Inflammatory macrophage (primary cell): ENCODE data around the gene LCA5.
A peak's percentile ranks its signal among the peaks of the same experiment; 100 is the strongest.
"Not testable (repeated sequence)": the region's sequence is repeated elsewhere in the genome, so short reads cannot be mapped to it uniquely, and the experiment has no call there.

Source experiments
- DNase-seq, 2 donors: peaks; one replicate each; pipeline ENCODE4 v3.0.0-alpha.2; 2020 to 2022

The LCA5 gene

DNA sequence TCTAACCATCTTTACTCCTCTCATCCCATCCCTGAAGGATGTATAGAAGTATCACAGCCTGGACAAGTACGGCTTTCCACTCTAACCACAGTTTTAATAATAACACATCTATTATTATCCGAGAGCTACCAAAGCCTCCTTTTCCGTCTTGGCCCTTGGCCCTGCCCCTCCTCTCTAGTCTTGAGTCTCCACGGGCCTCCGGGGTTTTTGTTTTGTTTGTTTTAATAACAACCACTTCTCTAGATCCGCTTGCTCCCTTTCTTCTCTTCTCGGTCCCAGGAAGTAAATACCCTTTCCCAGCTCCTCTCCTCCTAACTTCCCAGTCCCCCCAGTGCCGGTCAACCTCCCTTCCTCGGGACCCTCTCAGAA lies 661 bp downstream of the LCA5 start:
- no peak for DNase-seq

DNA sequence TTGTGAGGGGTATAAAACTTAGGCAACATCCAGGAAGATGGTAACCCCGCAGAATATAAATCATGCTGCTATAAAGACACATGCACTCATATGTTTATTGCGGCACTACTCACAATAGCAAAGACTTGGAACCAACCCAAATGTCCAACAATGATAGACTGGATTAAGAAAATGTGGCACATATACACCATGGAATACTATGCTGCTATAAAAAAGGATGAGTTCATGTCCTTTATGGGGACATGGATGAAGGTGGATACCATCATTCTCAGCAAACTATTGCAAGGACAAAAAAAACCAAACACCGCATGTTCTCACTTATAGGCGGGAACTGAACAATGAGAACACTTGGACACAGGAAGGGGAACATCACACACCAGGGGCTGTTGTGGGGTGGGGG lies 7.7 kb downstream of the LCA5 start:
- not testable (repeated sequence) for DNase-seq

DNA sequence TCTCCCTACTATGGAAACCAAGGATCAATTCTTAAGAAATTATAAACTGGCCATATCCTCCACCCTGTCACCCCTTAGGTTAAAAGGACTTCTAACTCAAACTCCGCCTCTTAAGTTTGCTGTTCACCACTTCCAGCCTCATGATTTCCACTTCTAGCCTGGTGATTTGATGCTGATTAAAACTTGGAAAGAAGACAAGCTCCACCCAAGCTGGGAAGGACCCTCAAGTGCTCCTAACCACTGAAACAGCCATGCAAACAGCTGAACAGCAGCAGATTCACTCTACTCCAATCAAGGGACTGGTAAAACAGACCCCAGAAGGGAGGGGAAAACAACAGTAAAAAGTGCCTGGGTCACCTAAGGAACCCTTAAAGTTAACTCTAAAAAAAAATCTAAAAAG lies 10.3 kb downstream of the LCA5 start:
- no peak for DNase-seq

DNA sequence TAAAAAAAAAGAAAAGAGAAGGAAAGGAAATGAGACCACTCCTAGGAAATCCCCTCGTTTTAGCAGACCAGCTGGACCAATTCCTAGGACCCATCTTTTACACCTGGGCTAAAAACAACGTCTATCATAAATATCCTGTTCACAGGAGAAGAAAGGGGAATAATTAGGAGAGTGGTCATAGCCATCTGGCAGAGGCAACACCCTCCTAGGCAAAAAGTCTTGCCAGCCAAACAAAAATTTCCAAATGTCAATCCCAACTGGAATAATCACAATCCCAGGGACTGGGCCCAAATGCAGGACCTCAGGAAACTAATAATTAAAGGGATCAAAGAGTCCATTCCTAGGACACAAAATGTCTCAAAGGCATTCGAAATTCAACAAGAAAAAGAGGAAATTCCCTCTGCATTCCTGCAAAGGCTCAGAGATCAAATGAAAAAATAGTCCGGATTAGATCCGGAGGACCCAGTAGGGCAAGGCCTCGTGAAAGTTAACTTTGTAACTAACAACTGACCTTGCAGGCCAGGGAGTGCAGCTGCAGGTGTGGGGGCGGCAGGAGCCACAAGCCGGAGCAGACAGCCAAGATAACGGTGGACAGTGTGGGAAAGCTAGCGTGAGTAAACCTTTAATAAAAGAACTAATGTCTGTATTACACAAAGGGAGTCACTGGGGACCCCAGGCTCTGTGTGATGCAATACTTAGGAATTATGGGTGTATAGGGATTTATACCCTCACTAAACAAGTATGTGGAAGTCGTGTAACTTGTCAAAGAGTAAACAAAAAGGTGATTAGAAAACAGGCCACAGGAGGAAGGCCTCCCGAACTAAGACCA lies 11.7 kb downstream of the LCA5 start:
- no peak for DNase-seq

DNA sequence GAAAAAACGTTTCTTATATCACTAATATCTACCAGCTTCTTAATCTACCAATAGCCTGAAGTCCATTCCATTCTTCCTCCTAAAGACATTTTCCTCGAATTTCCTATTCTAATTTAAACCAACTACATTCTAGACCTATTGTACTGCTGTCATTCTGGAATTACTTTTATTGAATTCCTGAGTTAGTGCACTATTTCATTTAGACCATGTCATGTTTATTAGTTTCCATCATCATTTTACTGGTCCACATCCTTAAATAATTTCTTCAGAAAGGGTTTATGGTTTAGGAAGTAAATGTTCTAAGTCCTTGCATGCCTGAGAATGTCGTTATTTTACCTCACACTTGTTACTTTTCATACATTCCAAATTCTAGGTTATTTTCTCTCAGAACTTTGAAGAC lies 13.2 kb downstream of the LCA5 start:
- no peak for DNase-seq

DNA sequence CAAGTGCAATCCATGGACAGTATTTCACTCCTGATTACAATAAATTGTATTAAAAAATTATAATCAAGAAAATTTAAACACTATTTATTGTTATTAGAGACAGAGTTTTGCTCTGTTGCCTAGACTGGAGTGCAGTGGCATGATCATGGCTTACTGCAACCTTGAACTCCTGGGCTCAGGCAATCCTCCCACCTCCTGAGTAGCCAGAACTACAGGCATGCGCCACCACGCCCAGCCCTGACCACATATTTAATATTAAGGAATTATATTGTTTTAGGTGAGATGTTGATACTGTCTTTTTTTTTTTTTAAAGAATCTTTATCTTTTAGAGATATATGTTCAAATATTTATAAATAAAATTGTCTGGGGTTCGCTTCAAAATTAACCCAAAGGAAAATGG lies 14.6 kb downstream of the LCA5 start:
- DNase-seq, result no peak

DNA sequence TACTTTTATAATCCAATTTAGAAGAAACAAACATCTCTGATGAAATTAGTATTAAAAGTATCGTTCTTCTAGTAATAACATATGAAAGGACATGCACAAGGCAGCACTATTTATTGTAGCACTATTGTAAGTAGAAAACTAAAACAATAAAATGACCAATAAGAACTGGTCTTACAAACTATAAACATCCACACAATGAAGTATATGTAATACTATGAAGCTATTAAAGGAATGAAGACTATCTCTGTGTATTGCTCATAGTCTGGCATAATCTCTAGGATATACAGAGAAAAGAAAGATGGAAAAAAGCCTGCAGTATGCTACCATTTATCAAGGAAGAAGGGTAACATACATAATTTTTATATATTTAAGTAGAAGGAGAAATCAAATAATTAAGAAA lies 16.7 kb downstream of the LCA5 start:
- no peak for DNase-seq

DNA sequence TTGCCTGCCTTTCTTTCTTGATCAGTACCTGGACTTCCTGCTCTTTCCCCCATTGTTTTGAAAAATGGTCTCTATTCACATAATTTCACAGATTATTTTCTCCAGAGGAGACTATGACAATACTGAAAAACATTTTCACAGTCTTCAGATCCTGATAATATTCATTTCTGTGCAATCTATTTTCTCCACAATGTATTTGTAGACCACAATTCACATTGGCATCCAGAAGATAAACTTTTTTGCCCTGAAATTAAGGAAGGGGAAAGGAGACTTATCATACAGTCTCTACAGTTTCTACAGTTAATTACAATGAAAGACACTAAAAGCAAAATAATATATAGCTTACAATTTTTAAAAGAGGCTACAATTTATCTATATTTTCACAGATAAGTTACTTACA lies 18.4 kb downstream of the LCA5 start:
- DNase-seq, result no peak

DNA sequence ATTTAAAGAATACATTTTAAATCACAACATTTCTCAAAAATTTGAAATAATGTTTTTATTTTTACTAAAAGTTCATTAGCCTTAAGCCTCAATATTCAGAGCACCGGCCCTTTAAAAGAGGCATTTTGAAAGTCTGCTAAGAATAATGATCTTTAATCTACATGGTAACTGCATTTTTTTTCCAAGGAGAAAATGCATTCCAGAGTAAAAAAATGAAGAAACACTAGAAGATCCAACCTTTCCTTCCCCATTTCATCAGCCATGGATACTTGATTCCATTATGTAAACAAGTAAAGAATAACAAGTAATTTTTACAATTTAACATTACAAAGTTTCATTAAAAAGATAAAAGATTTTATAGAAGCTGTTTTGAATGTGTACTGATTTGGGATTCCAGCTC lies 21.8 kb downstream of the LCA5 start:
- no peak for DNase-seq

DNA sequence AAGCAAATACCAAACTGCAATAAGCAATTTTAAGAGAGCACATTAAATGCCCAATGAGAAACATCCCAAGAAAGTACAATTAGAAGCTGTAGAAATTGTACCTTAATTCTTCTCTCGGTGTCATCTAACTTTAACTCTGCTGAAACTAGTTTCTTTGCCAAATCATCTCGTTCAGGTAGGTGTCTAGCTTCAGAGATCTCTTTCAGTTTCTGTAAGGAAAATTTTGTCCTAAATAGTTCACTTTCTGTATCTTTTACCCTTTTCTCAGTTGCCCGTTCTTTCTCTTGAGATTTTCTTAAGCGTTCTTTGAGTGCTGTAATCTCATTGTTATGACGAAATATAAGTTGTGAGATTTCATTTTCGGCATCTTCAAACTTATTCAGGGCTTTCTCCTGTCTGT lies 24.1 kb downstream of the LCA5 start:
- DNase-seq, result no peak

DNA sequence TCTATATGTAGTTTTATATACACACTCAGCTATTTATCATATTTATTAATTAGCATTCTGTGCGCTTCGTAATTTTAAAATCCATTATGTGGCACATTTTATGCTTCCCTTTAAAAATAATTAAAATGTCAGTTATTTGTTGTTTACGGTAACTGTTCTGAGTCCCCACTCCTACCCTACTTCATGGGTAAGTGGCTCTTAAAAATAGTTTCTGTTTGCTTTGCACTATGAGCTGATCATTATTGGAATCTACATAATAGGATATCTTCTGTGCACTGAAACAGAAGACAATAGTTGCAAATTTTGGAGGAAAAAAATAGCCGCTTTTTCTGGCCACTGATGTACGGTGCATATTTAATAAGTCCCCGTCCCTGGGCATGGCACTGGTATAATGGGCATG lies 25.2 kb downstream of the LCA5 start:
- DNase-seq, result no peak

DNA sequence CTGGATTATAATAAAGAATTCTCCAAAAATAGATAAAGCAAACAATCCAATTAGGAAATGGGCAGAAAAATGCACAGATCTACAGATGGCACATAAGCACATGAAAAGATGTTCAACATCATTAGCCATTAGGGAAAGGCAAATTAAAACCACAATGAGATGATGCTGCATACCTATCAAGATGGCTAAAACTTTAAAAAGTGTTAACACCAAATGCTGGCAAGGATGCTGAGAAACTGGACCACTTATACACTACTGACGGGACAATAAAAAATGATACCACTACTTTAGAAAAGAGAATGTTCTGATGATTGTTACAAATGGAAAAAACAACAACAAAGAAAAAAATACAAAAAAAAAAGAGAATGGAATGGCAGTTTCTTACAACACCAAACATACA lies 26.5 kb downstream of the LCA5 start:
- DNase-seq, result no peak

DNA sequence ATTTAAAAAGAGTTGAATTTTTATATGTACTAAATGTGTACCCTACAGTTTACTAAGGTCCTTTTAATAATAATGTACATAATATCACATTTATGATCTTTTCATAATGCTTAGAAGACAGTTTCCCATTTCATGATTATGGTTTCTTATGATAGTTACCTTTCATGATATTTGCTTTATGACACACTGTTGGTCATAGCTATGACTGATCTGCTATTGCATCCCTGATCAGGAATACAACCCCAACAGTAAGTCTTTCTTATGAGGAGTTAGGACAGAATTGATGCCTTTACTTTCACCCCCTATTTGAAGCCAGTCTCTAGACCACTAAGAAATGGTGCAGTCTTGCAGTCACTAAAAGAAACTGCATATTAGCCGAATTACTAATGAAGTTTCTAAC lies 31.0 kb downstream of the LCA5 start:
- DNase-seq, result no peak

DNA sequence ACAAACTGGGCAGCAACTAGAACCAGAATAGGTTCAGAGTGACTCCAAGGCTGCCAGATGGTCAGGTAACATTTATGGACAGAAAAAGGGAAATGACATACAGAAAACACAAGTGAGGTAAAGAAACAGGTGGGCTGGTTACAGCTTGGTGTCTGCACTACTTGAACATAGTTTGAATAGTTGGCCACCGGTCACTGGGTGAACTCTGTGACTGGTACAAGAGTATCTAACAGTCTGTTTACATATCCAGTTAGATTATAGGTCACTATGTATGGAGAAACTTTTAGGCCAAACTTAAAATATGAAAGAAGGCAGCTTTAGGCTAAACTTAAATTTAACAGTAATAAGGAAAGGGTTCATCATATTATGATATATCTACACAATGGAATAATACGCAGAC lies 32.9 kb downstream of the LCA5 start:
- DNase-seq, result no peak

DNA sequence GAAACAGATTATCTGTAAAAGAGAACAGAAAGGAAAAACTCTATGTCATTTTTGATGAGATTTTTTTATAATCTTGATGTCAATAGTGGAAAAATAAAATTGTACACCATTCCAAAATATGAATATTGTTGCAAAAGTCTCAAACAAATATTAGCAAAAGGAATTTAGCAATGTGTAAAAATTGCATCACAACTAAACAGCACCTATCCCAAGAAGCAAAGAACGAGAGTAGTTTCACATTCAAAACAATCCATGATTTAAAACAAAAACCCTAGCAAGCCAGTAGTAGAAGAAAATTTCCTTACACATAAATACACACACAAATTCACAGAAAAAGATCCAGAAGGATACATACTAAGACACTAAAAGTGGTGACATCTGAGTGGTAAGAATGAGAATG lies 38.4 kb downstream of the LCA5 start:
- no peak for DNase-seq

DNA sequence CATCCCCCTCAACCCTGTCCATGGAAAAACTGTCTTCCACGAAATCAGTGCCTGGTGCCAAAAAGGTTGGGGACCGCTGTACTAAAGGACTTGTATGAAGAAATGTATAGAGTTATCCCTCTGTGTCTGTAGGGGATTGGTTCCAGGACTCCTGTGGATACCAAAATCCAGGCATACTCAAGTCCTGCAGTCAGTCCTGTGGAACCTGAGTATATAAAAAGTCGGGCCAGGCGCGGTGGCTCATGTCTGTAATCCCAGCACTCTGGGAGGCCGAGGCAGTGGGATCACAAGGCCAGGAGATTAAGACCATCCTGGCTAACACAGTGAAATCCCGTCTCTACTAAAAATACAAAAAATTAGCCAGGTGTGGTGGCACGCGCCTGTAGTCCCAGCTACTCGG lies 42.0 kb downstream of the LCA5 start:
- no peak for DNase-seq

DNA sequence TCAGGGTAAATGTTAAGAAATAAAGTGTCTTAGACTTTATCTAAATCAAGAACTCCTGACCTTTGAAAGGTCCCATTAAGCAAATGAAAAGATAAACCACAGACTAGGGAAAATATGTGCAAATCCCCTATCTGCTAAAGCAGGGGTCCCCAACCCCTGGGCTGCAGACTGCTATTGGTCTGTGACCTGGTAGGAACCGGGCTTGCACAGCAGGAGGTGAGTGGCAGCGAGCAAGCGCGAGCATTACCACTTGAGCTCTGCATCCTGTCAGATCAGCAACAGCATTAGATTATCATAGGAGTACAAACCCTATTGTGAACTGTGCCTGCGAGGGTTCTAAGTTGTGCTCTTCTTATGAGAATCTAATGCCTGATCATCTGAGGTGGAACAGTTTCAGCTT lies 42.4 kb downstream of the LCA5 start:
- no peak for DNase-seq

DNA sequence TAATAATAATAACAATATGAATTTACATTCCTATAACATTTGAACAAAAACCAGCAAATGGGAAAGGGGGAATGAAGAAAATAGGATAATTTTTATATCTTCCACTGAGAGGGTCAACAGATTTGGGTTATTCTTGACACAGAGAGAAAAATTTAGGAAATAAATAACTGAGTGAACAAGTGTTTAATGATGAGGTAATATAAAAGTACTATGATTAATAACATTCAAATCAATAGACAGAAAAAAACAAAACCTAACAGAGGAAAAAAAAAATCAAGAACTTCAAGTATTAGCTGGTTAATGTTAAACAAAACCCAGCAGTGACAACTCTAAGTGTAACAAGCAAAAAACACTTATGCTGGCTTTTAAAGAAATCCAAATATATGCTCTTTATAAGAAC lies 66.5 kb downstream of the LCA5 start:
- DNase-seq, result no peak

DNA sequence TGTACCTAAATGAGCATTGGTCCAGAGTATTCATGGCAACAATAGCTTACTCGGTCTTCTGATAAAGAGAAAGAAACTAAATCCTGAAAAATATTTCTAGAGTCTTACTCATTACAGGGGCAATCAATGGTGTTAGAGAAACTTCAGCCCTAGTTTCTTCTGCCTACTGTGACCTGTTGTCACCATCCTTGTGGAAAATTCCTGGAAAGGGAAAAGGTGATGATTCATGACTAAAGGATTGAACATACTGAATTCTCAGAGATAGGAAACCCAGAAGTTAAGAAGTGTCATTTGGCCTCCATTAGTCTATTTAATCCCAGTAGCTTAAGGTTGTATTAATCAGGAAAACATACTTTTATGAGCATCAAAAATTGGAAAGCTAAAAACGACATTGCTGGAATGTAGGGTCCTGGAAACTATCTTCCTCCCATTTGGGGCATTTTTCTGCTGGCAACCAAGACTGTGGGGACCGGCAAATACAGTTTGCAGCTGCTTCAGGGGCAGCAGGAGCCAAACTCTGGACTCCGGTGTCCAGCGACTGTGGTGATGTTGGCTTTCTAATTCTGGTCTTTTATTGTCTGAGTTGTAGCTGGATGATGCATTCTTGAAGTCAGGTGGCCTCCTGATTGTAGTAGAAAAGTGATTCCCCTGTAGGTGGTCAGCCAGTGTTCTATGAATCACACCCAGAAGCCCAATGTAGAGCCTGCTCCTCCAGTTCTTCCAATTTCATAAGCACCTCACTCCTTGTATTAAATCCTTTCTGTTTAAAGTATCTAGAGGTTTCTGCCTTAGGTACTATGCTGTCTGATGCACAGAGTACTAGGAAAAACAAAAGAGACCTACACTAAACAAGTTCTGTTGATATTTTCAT lies 67.6 kb downstream of the LCA5 start:
- DNase-seq, result no peak

DNA sequence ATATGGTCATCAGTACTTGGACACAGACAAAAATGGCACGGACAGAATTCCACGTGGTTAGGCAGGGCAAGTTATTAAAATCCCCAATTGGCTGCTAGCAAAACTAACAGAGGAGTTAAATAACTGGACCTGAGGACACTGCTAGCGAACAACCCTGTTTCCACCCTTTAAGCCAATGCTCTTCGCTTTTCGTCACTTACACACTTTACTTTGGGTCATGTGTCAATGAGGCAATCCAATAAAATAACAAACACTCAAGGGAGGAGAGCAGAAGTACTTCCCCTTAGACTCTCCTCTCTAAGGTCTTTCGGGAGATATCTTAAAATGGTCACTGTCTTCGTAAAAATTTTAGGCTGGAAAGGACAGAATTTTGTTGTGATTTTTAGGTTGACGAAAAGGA lies 68.6 kb downstream of the LCA5 start:
- DNase-seq, result no peak

DNA sequence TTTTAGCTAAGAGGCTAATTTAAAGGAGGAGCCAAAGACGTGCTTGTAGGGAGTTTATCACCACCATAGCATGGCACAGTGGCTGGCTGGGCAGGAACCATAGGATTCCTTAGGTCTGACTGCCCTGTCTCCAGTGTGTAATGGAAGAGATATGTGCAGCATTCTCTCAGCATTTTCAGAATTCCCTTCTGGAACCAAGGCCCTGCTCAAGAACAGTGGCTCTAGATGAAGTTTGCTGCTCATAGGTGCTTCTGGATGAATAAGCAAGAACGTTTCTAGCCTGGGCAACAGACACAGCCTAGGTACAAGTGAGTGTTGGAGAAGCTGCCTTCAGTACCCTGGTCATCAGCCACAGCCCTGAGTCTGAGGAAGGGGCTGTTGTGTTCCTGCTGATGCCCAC lies 69.1 kb downstream of the LCA5 start:
- DNase-seq, result no peak

DNA sequence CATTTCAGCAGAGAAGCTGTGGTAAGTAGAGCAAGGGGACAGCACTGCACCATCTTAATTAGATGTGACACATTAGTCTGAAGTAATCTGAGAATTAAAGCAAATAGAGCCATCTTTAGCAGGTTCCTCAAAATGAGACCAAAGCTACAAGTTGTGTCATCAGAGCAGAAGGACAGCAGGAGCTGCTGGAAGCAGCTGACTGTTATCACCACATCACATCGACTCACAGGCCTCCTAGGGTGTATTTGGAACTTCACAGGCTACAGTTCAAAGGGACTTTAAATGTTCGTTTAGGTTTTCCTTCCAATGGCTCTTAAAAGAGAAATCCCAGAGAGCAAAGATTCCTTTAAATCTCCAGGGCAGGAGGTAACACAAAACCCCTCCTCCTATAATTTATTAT lies 69.5 kb downstream of the LCA5 start:
- DNase-seq, result peak; percentile 57 to 59

DNA sequence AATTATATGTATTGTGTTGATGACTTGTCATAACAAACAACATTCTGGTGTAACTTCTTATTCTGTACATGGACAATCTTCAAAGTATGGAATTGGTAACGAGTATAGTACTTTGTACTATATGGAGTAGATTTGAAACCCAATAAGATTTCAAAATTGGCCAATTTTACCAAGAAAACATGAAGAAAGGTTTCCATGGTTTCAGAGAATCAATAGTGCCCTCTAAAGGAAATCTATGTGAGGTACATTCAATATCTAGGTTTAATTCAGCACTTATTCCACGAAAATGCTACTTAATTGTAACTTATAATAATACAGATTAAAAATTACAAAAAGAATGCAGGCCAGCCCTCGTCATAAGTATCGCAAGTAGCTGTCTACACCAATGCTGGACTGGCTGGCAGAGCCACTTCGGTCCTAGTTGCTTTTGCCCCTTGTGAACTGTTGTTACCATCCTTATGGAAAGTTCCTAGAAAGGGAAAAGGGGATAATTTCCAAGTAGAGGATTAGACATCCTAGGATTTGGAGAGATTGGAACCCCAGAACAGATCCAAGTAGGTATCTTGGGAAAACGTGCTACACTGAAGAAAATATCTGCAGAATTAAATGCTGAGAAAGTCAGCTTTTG lies 70.9 kb downstream of the LCA5 start:
- DNase-seq, result peak in 1 of 2 donors; percentile 32

DNA sequence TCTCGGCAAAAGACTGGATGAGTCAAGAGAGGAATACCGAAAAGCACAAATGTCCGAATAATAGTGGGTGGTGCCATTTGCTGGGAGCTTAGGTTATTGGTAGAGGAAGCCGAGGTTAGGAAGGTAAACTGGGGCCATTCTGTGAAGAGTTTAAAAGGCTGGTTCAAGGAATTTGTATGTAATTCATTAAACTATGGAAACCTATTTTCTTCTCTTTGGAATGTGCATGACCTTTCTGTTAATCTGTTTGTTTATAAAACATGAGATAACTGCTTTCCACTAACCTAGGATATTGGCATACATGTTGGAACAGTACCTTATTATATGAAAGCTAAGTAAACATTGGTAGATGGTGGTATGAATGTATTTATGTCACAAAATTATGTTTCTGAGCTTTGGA lies 71.8 kb downstream of the LCA5 start:
- DNase-seq, result no peak
